Posterior vena cava (tissue), 2 donors: ENCODE results near the gene CDH12. TPM values are rescaled to one million over a fixed set of nuclear protein-coding genes. Genes with fewer than 3 reads are reported as not detected.
"Not testable (repeated sequence)": the region's sequence is repeated elsewhere in the genome, so short reads cannot be mapped to it uniquely, and the experiment has no call there.

Experiments
- DNase-seq: peaks from one replicate; pipeline ENCODE4 v3.0.0-alpha.2; 2020; ENCODE audit warnings: low spot score
- intact Hi-C, 2 donors: fragments of 100-400 bp; cut with DNase I; formaldehyde crosslinking; loops; one replicate each; pipeline versions ENCODE4 v1.14.1 to v1.14.2; 2022 to 2023
- total RNA-seq, 2 donors: library from RNA; stranded (reverse); fragmentation: NEBNext Ultra II Directional; extraction: Animal tissue kit (Norgen Biotek cat#: 25700); gene quantifications; one replicate each; pipeline ENCODE4 v1.2.1, GENCODE V29; 2021
- donor health status: DM: yes; HTN: yes; CAD: no.
- donor health status: DM: yes; HTN: yes; CAD: no.

Gene CDH12
- total RNA-seq, 2 donors from 2014 or later, result not detected

DNA sequence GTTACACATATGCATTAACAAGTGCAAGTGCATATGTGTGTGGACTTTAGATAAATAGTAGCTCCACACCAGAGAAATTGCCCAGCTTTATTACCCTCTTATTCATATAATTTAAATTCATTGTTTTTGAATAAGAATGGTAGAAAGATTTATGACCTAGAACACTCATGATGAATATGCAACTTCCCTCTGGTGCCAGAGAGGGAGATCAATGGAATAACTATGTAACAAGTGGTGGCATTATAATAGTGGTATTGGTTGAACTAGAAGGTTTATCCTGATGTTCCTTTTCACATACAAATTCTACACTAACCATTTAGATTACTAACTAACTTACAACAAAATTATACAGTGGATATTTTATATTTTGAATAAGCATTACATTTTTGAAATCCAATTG lies 607.4 kb downstream of the CDH12 start:
- intact Hi-C loops, result no loop called here
- no peak for DNase-seq

DNA sequence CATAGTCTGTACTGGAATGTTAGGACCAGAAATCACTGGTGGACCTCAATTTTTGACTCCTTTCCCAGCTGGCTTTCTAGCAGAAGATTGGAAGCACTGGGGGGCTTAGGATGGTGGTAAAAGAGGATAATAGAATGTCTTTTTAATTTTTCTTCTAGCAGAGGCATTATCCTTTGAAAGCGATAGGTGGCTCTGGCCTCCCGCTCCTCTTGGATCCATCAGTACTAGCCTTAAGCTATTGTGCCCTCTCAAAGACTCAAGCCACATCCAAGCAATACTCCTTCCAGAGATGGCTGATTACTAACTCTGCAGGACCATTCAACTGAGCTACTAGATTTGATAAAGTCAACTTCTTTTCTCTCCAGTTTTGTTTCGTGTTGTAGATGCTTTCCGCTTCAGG lies 610.6 kb downstream of the CDH12 start:
- DNase-seq, result no peak
- intact Hi-C loops, result no loop called here

DNA sequence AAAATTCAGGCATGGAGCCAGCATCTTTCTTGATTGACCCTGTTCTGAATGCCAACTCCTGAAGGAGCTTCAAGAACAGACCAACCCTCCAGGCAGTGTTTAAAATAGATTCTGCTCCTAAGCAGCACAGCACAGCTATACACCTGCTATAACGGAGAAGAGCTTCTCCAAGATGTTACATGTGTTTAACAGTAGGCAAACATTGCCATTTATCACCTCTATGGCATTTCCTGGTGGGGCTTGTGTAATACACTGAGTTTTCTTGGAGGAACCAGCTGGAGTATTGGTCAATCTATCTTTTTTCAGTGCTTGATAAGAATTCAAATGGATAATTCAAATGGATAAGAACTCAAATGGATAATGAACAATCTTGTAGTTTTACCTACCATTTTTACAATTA lies 615.1 kb downstream of the CDH12 start:
- intact Hi-C loops, result no loop called here
- DNase-seq, result no peak

DNA sequence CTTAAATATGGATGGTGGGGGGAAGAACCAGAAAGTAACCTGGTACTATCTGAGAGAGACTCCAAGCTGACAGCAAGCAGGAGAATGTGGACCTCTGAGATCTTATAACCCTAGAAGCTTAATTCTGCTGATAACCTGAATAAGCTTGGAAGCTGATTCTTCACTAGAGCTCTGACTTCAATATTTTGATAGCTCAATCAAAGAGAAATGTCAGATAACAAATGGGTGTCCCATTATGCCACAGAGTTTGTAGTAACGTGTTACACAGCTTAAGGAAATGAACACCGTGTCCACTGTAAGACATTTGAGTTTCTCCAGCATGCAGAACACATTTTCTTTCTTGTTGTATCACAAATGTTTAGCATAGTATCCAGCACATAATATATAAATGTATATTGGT lies 626.7 kb downstream of the CDH12 start:
- intact Hi-C loops, result no loop called here
- no peak for DNase-seq

DNA sequence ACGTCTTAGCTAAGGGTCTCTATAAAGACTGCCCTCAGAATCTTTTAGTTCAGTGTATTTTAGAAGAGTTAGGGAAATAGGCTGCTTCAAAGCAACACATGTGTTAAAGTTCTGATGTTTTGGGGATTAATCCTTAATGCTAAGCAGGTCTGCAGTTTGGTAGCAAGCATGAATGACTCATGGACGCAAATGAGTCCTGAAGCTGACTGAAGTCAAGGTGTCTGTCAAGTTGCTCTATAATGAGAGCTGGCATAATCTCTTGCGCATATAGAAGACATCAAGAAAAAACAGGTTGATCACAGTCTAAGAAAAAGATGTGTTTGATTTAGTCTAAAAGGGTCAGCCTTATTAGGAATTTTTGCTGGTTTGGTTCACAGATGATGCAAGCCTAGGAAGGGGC lies 630.1 kb downstream of the CDH12 start:
- DNase-seq, result no peak
- intact Hi-C loops, result no loop called here

DNA sequence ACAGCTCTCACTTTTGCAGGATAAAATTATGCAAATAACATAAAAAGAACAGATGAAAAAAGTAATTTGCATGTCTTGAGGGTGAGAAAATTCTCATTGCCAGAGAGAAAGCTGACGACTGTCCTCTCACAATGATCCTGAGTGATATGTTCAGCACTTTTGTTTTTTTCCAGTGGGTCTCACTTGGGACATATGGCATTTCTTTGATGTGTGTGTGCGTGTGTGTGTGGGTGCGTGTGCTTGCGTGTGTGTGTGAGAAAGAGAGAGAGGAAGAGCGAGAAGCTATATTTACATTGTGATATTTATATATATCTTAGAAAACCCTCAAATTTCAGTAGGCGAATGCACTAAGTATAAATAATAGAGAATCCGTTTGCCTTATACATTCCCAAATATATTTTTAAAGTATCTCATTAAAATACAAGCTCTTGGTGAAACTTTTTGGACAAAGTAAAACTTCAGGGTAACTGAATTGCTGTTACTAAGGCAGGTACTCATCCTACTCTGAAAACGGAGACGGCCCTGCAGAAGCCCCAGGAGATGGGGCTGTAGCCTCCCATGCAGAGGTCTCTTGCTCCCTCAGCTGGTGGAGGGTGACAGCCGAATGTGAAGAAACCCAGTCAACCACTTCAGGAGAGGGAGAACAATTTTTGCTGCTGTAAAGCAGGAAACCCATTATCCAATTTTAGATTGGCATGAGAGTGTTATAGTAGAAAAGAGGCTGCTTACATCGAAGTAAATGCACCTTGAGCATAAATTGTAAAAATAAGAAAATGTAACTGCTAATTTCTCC lies 639.2 kb downstream of the CDH12 start:
- DNase-seq, intact Hi-C loops: not testable (repeated sequence)

DNA sequence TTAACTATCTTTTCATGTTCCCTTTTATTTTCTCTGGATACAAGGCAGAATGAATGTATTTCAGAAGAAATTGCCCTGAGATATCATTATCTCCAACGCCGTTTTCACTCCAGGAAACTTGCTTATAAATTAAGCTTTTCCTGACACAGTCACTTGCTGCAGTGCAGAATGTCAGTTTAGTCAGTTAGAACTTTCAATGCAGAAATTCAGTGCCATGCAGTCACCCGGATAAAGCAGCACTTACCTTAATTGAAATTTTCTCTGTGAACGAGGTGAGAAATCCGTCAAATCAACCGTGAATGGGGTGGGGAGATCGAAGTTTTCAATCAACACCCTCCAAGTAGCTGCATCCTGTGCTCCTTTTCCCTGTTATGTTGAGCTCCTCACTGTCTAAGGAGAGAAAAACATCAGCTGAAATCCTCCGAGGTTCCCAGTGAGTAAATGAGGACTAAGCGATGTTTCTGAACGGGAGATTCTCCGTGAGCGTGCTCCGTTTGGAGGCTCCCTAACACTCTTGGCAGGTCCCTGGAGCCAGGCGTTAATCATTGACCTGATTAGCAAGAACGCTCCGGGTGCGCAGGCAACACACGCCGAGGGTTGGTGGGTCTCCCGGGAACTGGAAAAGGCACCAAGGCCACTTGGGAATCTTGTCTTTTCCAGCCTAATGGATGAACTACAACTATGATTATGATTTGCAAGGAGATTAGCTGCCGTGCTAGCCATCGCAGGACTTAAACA lies 640.7 kb downstream of the CDH12 start:
- intact Hi-C loops, result not testable (repeated sequence)

DNA sequence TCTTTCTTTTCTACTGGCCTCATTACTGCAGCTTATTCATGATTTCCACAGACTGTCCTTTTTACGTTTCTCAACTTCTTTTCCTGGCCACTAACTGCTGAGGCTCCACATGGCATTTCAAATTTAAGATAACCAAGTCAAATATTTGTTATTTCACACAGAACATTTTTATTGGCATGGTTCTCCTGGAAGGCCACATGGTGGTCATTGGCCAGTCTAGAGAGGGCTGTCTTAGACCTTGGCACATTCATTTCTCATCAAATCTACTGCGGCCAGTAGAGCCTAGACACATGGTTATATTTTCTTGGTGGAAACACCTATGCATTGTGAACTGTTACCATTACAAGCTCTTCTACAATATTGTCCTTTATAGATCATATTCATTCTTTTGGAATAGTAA lies 644.7 kb downstream of the CDH12 start:
- intact Hi-C loops, DNase-seq: not testable (repeated sequence)

More for the DNA sequence above, 640.7 kb downstream of the CDH12 start:
- DNase-seq, result not testable (repeated sequence)

DNA sequence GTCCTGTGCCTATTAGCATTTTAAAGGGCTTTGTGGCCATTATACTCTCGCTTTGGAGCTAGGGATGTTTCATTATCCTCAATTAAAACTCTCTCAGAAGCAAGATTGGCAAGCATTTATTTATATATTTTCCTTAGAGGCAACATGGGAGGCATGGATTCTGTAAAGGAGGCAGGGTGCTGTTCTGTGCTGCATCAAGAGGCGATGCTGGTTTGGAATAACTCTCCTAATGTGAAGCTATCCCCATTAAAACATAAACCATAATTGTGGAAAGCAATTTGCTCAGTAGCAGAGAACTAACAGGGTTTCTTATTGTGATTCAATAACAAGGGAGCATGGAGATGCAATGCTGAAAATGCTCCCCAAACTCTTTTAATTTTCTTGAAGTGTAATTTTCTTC lies 664.5 kb downstream of the CDH12 start:
- intact Hi-C loops, result not testable (repeated sequence)

DNA sequence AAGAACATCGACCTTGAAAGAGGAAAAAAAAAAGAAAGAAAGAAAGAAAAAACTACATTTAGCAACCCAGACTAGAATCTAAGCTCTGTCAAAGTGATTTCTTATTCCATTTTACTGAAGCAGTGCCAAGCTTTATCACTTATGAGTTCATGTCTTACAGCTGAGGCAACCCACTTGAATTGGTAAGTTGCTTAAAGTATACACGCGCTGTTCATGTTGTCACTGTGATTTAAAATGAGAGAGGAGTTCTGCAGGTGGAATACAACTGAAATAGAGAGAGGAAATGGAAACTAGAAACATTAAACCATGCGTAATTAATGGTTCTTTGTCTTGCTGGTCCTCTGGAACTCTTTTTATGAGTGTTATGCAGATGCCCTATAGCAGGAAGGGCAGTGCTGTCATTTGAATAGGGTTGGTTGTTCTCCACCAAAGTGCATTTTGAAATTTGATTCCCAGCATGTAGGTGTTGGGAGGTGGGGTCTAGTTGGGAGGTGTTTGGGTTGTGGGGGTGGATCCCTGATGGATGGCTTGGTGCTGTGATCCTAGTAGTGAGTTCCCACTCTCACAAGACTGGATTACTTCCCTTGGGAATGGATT lies 665.4 kb downstream of the CDH12 start:
- intact Hi-C loops, DNase-seq: not testable (repeated sequence)

More for the DNA sequence above, 664.5 kb downstream of the CDH12 start:
- DNase-seq, result not testable (repeated sequence)

DNA sequence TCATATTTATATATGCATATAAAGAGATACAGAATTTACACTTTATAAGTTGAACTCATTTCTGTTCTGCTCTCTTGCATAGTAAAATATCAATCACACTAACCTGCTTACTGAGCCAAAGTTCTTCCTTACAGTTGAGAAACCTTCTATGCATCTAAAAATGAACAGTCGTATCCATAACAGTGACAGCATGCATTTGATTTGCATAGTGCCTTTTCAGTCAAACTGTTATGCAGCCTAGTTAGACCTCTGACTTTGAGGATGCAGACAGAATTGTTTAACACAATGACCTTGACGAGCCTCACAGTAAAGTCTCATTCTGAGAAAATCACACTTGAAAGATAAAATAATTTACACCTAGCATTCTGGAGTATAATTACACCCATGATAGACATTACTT lies 683.9 kb downstream of the CDH12 start:
- intact Hi-C loops, DNase-seq: not testable (repeated sequence)

DNA sequence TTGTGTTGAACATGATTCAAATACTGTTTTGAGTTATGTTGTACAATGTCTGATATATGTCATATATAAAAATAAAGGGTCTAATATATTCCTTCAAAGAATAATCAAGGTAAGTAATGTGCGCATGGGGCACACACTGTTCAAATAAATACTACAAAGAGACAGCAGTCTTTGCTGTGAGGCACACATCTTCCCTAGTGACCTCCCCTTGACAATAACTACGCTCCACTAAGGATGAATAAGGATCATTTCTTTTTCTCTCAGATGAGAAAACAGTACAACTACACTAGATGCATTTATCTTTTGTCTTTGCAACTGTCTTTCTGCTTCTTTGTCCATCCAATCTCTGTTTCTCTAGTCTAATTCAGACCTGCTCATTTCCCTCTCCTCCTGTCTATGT lies 684.4 kb downstream of the CDH12 start:
- intact Hi-C loops, DNase-seq: not testable (repeated sequence)

DNA sequence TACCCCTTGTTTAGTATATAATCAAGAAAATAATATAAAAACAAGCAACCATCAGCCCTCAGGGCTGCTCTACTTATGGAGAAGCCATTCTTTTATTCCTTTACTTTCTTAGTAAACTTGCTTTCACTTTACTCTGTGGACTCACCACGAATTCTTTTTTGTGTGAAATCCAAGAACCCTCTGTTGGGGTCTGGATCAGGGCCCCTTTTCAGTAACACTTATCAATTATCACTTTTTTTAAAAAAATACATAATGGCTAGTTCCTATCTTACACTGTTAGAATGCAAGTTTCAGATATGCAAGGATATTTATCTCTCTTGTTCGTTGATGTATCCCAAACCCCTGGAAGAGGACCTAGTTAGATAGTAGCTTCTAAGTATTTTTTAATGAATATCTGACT lies 687.2 kb downstream of the CDH12 start:
- DNase-seq, intact Hi-C loops: not testable (repeated sequence)

DNA sequence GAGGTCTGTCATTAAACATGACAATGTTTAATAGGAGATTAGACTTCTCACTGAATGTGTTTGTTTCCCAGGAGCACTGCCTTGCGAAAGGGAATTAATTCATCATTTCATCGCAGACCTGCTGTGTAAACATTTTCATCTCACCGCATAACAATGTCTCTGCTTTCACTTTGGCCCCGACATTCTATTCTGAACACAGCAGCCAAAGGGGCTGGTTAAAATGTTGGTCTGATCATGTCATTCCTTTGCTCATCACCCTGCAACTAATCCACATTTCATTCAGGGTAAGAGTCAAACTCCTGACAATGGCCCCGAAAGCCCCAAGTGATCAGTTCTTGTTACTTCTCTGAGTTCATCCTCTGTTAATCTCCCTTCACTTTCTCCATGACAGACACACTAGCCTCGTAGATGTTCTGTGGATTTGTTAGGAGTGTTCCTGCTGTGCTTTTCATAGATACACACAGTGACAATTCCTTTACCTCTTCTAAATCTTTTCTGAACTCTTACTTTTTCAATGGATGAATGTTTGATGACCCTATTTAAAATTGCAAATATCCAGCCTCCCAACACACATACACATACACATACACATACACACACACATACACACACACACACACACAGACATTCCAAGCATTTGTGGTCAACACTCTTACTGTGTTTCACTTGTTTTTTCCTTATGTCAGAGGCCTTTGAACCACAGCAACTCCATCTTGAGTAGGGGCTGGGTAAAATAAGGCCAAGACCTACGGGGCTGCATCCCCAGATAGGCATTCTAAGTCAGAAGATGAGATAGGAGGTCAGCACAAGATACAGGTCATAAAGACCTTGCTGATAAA lies 688.0 kb downstream of the CDH12 start:
- intact Hi-C loops, DNase-seq: not testable (repeated sequence)

DNA sequence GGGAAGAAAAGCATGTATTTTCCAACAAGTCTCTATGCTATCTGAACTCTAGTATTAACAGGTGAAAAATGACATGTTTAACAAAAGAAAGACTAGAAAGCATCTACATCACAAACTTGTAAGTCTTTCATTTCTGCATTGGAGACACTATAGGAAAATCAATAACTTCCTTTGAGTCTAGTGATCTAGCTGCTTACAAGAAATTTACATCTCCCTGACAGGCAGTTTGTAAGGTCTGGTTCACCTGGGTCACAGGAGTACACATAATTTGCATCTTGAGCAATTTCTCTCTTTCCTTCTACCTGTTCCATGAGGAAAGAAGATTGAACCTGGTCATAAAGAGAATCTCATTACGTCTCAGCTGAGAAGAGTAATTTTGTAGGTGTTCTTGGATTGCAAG lies 696.2 kb downstream of the CDH12 start:
- intact Hi-C loops, DNase-seq: not testable (repeated sequence)

DNA sequence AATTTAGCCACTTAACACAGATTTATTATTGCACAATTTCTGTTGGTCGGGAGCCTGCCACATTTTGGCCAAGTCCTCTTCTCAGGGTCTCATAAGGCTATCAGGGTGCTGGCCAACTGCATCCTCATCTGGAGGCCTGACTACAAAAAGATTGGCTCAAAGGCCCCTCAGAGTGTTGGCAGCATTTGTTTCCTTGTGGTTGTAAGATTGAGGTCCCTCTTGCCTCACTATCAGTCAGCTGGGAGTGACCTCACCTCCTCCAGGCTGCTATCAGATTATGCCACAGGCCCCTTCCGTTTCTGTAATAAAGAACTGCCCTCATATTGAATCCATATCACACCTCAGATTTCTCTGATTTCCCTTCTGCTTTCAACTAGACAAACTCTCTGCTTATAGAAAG lies 698.4 kb downstream of the CDH12 start:
- DNase-seq, intact Hi-C loops: not testable (repeated sequence)

DNA sequence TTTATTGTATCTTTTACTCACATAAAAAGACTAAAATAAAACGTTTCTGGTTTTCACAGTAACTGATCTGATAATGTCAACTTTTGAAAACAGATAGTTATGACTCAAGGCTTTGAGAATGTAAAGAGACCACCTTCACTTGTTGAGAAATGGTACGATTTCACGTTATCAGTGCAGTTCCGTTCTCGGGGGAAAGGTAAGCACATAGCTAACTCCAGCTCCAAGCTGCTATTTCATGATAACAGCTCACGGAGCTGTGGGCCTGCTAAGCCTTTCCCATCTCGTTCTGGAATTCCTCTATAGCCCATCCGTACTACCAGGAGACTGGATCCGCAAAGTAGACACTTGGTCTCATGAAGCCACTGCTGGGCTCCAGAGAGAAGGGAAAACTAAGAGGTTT lies 701.3 kb downstream of the CDH12 start:
- DNase-seq, intact Hi-C loops: not testable (repeated sequence)

DNA sequence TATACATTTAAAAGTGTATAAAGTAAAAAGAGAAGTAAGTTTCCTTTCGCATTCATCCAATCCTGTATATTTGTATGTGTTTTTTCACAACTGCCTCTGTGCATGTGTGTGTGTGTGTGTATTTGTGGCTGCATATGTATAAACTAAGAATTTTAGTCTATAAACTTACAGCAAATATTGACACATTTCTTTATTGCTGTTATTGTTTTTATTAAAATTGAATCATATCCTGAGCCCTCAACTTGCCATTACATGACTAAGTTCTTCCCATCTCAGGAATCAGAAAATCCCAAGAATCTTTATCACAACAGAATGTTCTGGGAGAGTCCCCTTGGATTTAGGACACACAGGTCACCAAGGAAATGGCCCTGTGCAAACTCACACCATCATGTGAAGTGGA lies 712.7 kb downstream of the CDH12 start:
- DNase-seq, intact Hi-C loops: not testable (repeated sequence)

DNA sequence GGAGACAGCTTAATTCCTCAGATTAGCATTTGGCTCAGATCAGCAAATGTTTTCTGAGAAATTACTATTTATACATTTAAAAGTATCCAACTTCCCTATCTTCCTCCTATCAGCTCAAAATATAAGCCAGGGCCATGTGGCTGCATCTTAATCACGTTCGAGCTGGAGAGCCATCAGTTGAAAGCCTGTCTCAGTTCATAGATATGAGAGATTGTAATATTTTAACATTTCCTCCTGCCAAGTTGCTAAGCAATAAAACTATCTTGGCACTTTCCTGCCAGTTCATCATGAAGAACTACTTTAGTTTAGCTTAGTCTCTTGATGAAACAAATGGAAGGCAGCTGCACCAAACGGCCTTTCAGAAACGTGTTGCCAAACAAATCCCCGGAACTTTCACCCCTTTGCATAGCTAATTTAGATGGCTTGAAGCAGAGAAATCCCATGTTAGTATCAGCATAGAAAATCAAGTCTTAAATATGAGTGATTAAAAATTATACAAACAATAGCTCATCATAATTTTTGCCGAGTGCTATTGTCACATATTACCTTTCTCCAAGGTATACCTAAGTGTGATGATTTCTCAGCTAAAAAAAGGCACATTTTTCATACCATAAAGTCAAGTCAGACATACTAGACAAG lies 713.4 kb downstream of the CDH12 start:
- DNase-seq, intact Hi-C loops: not testable (repeated sequence)
